GM19099 (cell line): ENCODE results near the gene FGFR3.

Experiments used
- POLR2A ChIP-seq: IDR thresholded peaks from 3 replicates; pipeline ENCODE4 v1.6.1; 2011; ENCODE audit warnings: low read depth; ENCODE audit not compliant: insufficient read length; ENCODE audit errors: extremely low read depth

The FGFR3 gene

GRCh38 chr4:1775731-1776500, 17.2 kb upstream of the FGFR3 start:
- TF ChIP-seq POLR2A = no peak

DNA sequence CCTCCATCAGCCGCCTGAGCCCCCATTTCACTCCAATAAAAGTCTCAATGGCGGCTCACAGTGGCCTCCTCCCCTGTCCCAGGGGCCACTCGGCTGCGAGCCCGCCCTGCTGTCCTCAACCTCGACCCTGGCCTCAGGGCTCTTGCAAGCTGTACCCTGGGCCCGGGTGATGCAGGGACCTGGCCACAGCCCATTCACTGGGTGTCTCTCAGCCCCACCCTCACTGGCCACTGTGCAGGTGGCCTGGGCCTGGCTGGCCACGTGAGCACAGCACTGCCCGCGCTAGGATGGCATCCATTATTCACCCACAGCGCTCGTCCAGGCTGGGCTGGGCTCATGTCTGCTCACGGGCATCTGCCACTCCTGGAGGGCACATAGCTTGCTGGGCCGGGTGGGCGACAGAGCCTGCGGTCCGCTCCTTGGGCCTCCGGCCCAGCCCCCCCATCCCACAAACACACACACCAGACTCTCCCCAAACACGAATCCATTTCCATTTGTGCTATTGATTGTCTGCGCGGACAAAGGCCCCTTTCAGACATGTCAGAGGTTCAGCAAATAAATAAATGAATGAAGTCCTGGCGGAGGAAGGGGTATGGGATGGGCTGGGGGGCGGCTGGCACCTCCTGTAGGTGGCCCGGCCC, 16.5 kb upstream of the FGFR3 start:
- TF ChIP-seq POLR2A = no peak

GRCh38 chr4:1777822-1778641, 15.1 kb upstream of the FGFR3 start:
- TF ChIP-seq POLR2A = no peak

GRCh38 chr4:1778642-1779392, 14.3 kb upstream of the FGFR3 start:
- no peak for TF ChIP-seq POLR2A

- TF ChIP-seq POLR2A = no peak
Observed at GRCh38 chr4:1779588-1780382, 13.3 kb upstream of the FGFR3 start.

GRCh38 chr4:1780435-1780834, 12.7 kb upstream of the FGFR3 start:
- TF ChIP-seq POLR2A = no peak

DNA sequence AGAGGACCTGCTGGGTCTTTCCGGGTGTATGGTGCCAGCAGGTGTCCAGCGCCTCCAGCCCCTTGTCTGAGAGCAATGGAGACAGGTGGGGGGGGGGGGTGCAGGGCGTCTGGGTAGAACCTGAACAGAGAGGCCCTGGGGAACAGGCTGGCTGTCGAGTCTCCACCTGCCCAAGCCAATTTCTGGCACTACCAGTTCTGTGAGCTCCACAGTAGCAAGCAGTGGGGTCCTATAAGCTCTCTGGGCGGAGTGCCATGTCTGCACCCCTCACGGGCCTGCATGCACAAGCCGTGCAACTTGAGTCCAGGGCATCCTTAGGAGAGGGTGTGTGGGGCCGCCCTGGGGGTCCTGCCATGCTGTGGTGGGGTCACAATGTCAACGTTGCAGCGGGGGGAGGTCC, 10.1 kb upstream of the FGFR3 start:
- TF ChIP-seq POLR2A = no peak

GRCh38 chr4:1783970-1784369, 9.1 kb upstream of the FGFR3 start:
- no peak for TF ChIP-seq POLR2A

DNA sequence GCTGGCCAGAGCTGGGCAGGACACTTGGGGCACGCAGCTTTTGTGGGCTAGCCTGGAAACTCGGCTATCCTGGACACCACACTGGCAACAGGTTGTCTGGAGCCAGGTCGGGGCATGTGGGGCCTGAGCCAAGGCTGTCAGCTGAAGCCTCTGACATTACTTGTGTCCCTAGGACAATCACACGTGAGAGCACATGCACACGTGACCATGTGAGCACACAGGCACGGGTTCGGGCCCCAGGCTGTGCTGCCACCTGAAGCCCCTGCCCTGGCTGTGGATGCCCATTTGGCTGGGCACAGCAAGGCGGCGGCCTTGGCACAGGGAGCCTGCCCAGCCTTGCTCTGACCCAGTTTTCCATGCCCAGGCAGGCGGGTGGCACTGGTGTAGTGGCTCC, 8.7 kb upstream of the FGFR3 start:
- TF ChIP-seq POLR2A = no peak

DNA sequence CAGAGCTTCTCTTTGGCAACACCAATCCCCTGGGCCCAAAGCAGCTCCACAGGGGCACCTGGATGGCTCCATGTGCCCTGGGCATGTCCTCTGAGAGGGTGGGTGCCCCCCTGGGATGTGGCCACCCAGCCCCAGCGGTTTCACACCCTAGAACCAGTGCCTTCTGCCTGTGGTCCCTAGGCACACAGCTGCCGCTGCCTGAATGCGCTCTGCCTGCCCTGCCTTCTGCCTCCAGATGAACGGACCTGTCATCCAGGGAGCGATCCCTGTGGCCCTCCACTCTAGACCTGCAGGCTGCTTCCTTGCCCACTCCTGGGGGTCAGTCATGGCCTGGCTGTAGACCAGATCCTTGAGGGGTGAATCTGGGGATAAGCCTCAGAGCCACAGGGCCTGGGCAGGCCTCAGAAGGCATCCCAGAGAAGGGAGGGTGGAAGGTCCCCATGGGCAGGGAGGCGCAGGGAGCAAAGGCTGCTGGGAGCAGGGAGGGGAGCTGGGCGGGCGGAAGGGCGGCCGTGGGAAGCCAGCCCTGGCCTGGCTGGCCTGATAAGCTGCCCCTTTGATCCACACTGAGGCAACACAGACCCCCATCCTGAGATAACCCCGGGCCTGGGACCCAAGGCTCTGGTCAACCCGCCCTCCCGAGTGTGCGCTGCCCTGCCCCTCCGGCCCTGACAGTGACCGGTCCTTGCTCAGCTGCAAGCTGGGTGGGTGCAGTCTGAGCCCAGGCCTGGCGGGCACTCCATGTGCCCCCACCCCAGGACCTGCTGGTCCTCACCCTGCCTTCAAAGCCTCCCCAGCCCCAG, 8.1 kb upstream of the FGFR3 start:
- TF ChIP-seq POLR2A = no peak

DNA sequence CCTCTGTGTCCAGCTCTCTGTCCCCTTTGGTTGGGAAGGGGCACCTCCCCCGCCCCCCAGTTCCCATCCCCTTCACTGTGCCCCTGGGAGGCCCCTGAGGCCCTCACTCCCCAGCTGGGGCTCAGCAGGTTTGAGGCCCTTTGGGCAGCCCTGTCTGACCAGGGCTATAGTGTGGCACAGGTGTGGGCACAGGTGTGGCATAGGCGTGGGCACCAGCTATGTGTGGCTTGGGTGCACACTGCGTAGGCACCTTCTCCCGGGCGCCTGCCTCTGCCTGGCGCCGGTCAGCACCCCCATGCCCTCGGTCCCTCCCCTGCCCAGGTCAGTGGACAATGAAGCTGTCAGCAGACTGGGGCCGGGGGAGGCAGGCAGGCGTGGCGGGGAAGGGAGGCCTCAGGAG, 7.5 kb upstream of the FGFR3 start:
- no peak for TF ChIP-seq POLR2A

GRCh38 chr4:1786544-1787362, 6.3 kb upstream of the FGFR3 start:
- no peak for TF ChIP-seq POLR2A

- TF ChIP-seq POLR2A = no peak
Observed at GRCh38 chr4:1787411-1788077, 5.5 kb upstream of the FGFR3 start.
